SK-N-SH (cell line): ENCODE measurements around the gene THEMIS. TPM values are rescaled to one million over a fixed set of nuclear protein-coding genes. Genes with fewer than 3 reads are reported as not detected.
A peak's percentile ranks its signal among the peaks of the same experiment; 100 is the strongest.

ENCODE experiments used
- CTCF ChIA-PET: fragments of 300-600, 350-600 bp; formaldehyde crosslinking; extraction: SDS; loops from one replicate; lab custom pipeline; 2021; lab: Yijun Ruan, JAX
- POLR2A ChIA-PET: fragments of 350-600 bp; sonication (Branson Sonifier 250); formaldehyde crosslinking; extraction: SDS; loops from one replicate; lab custom pipeline; 2020; ENCODE audit warnings: antibody characterized with exemption, inconsistent platforms; lab: Yijun Ruan, JAX
- DNase-seq: peaks from one replicate; pipeline ENCODE4 v3.0.0; 2012
- H2AFZ ChIP-seq: fragments of 200-600 bp; sonication (generic); 2 replicates; pipeline ENCODE4 v1.8.1; 2016; ENCODE audit warnings: antibody characterized with exemption, mild to moderate bottlenecking, low read depth
- H3F3A ChIP-seq: fragments of 200-600 bp; sonication (generic); replicated peaks from 2 replicates; pipeline ENCODE3; 2016; ENCODE audit warnings: antibody characterized with exemption, mild to moderate bottlenecking; ENCODE audit not compliant: insufficient read depth
- H3K27ac ChIP-seq, 2 experiments: fragments of 200-500 bp in 1 of 2; fragments of 200-600 bp in 1 of 2; sonication (Bioruptor generic) in 1 of 2; sonication (generic), shearing (Covaris generic) in 1 of 2; 2 replicates each; pipeline versions ENCODE4 v1.5.1 to v1.6.1; 2014 to 2016; ENCODE audit warnings: low read depth in 2 of 2, inconsistent platforms in 1 of 2, low read length in 1 of 2, mild to moderate bottlenecking in 1 of 2, mixed read lengths in 1 of 2
- H3K27me3 ChIP-seq: fragments of 200-600 bp; sonication (generic), shearing (Covaris generic); 2 replicates; pipeline ENCODE4 v1.6.1; 2016; ENCODE audit warnings: mixed run types; ENCODE audit not compliant: insufficient read depth
- H3K36me3 ChIP-seq, 2 experiments: fragments of 200-500 bp in 1 of 2; fragments of 200-600 bp in 1 of 2; sonication (Bioruptor generic) in 1 of 2; sonication (generic) in 1 of 2; replicated peaks in 1 of 2; 2 replicates each; pipeline versions ENCODE3 to v1.5.1; 2014 to 2016; ENCODE audit warnings: low read length in 1 of 2, mild to moderate bottlenecking in 1 of 2; ENCODE audit not compliant: insufficient read depth in 2 of 2, control insufficient read depth in 1 of 2
- H3K4me1 ChIP-seq, 2 experiments: fragments of 200-500 bp in 1 of 2; fragments of 200-600 bp in 1 of 2; sonication (Bioruptor generic) in 1 of 2; sonication (generic), shearing (Covaris generic) in 1 of 2; 2 replicates each; pipeline versions ENCODE4 v1.5.1 to v1.6.1; 2014 to 2016; ENCODE audit warnings: low read depth in 1 of 2, low read length in 1 of 2, mixed run types in 1 of 2; ENCODE audit not compliant: insufficient read depth in 2 of 2, control insufficient read depth in 1 of 2
- H3K4me2 ChIP-seq: fragments of 200-600 bp; sonication (generic), shearing (Covaris generic); 2 replicates; pipeline ENCODE4 v1.6.1; 2017; ENCODE audit warnings: mixed run types
- H3K4me3 ChIP-seq, 2 experiments: fragments of 200-500 bp in 1 of 2; fragments of 200-600 bp in 1 of 2; sonication (Bioruptor generic) in 1 of 2; sonication (generic), shearing (Covaris generic) in 1 of 2; 2 replicates each; pipeline versions ENCODE4 v1.5.1 to v1.8.1; 2014 to 2016; ENCODE audit warnings: low read depth in 2 of 2, inconsistent platforms in 1 of 2, low read length in 1 of 2, mild to moderate bottlenecking in 1 of 2, mixed read lengths in 1 of 2, moderate library complexity in 1 of 2
- H3K79me2 ChIP-seq: fragments of 200-600 bp; sonication (generic); 2 replicates; pipeline ENCODE4 v1.8.1; 2017; ENCODE audit warnings: mild to moderate bottlenecking; ENCODE audit not compliant: insufficient read depth
- H3K9ac ChIP-seq: fragments of 200-600 bp; sonication (generic); 2 replicates; pipeline ENCODE4 v1.6.1; 2017; ENCODE audit warnings: mixed run types
- H3K9me2 ChIP-seq: fragments of 200-600 bp; sonication (generic); 2 replicates; pipeline ENCODE4 v1.6.1; 2017; ENCODE audit warnings: mixed run types
- H3K9me3 ChIP-seq: fragments of 200-600 bp; sonication (generic); 2 replicates; pipeline ENCODE4 v1.6.1; 2017; ENCODE audit warnings: mixed run types, mild to moderate bottlenecking, moderate library complexity
- H4K20me1 ChIP-seq: fragments of 200-600 bp; sonication (generic); 2 replicates; pipeline ENCODE4 v1.6.1; 2017; ENCODE audit warnings: mild to moderate bottlenecking, mixed run types; ENCODE audit not compliant: insufficient read depth
- CHD2 ChIP-seq: fragments of 150-350 bp; IDR thresholded peaks from 2 replicates; pipeline ENCODE4 v1.6.1; 2018; ENCODE audit warnings: low read length; ENCODE audit not compliant: partially characterized antibody
- EP300 ChIP-seq, 2 experiments: IDR thresholded peaks; 2 replicates each; pipeline versions ENCODE4 v1.4.0 to v1.6.1; 2012; ENCODE audit warnings: borderline replicate concordance in 1 of 2, low read depth in 1 of 2, low read length in 1 of 2
- FOSL2 ChIP-seq: IDR thresholded peaks from 2 replicates; pipeline ENCODE4 v1.4.0; 2012; ENCODE audit warnings: low read depth, mild to moderate bottlenecking, moderate library complexity, borderline replicate concordance
- GABPA ChIP-seq: IDR thresholded peaks from 2 replicates; pipeline ENCODE4 v1.4.0; 2012; ENCODE audit warnings: low read depth, mild to moderate bottlenecking
- GATA2 ChIP-seq: sonication (generic); formaldehyde crosslinking; IDR thresholded peaks from 2 replicates; pipeline ENCODE4 v1.5.0; 2020; ENCODE audit warnings: mild to moderate bottlenecking, missing genetic modification reagents
- MEF2A ChIP-seq: IDR thresholded peaks from 2 replicates; pipeline ENCODE4 v1.4.0; 2012; ENCODE audit warnings: low read depth, borderline replicate concordance
- MXI1 ChIP-seq: IDR thresholded peaks from 2 replicates; pipeline ENCODE4 v1.6.1; 2012; ENCODE audit warnings: mild to moderate bottlenecking, low read depth, low read length, improper control_type of control experiment
- RAD21 ChIP-seq: IDR thresholded peaks from 2 replicates; pipeline ENCODE4 v1.6.1; 2012; ENCODE audit warnings: mild to moderate bottlenecking, low read length
- RXRA ChIP-seq: IDR thresholded peaks from 2 replicates; pipeline ENCODE4 v1.4.0; 2012; ENCODE audit warnings: low read depth, mild to moderate bottlenecking, borderline replicate concordance
- SMC3 ChIP-seq: IDR thresholded peaks from 2 replicates; pipeline ENCODE4 v1.6.1; 2012; ENCODE audit warnings: low read depth, low read length, improper control_type of control experiment
- TAF1 ChIP-seq: IDR thresholded peaks from 2 replicates; pipeline ENCODE4 v1.6.1; 2012; ENCODE audit warnings: low read depth, mild to moderate bottlenecking, low read length, moderate library complexity, borderline replicate concordance
- TCF12 ChIP-seq: IDR thresholded peaks from 2 replicates; pipeline ENCODE4 v1.4.0; 2012
- TEAD4 ChIP-seq: IDR thresholded peaks from 2 replicates; pipeline ENCODE4 v1.4.0; 2012; ENCODE audit warnings: mild to moderate bottlenecking, borderline replicate concordance; ENCODE audit not compliant: insufficient read depth
- YY1 ChIP-seq: IDR thresholded peaks from 2 replicates; pipeline ENCODE4 v1.4.0; 2012; ENCODE audit warnings: low read depth, mild to moderate bottlenecking
- WGBS: methylation state at CpG from one replicate; pipeline ENCODE4 v1.1.6; 2017; ENCODE audit warnings: low lambda C conversion rate; 5-methylcytosine and 5-hydroxymethylcytosine counted together
- polyA plus RNA-seq, 3 experiments: library from polyadenylated mRNA; depleted of rRNA; stranded (reverse); fragments of >200 nt; gene quantifications; 2 replicates each; pipeline ENCODE4 v1.2.3, GENCODE V29; 2012
- TF ChIP-seq, protein P1 (sequence below): fragments of 200-600 bp; sonication (generic); IDR thresholded peaks from 2 replicates; pipeline ENCODE4 v1.6.1; 2017; ENCODE audit warnings: antibody characterized with exemption, mild to moderate bottlenecking, moderate library complexity

THEMIS gene
- polyA plus RNA-seq, 1 of the 3 experiments (the other 2 are of a cell fraction), result not detected

DNA sequence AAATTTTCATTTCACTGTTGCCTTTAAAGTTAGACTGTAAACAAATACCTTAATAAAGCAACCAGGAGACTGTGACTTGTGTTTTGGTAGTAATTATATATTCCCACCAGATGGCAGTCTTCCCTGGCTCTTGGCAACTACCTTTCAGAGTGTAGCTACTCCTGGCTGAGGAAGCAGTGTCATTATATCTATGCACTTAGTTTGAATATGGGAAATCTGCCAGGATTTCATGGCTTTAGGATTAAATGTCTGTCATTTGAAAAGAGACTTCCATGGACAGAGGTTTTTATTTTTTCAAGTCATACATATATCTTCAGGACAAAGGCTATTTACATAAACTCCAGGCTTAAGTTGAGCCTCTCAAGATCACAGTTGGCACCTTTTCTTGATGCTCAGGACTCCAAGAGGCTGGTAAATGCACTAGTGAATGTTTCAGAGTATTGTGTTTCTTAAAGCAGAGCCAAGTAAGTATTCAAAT, 163.8 kb downstream of the THEMIS start:
- H2AFZ ChIP-seq, result no peak overlapping the region
- H3K4me3 ChIP-seq, result no peak overlapping the region
- no peaks in the 10 kb centered on the region for H3K36me3 ChIP-seq
- TF ChIP-seq, protein P1, sequence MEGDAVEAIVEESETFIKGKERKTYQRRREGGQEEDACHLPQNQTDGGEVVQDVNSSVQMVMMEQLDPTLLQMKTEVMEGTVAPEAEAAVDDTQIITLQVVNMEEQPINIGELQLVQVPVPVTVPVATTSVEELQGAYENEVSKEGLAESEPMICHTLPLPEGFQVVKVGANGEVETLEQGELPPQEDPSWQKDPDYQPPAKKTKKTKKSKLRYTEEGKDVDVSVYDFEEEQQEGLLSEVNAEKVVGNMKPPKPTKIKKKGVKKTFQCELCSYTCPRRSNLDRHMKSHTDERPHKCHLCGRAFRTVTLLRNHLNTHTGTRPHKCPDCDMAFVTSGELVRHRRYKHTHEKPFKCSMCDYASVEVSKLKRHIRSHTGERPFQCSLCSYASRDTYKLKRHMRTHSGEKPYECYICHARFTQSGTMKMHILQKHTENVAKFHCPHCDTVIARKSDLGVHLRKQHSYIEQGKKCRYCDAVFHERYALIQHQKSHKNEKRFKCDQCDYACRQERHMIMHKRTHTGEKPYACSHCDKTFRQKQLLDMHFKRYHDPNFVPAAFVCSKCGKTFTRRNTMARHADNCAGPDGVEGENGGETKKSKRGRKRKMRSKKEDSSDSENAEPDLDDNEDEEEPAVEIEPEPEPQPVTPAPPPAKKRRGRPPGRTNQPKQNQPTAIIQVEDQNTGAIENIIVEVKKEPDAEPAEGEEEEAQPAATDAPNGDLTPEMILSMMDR, result peak; percentile 80
- TF ChIP-seq MXI1 (no peak), SMC3 (peak; percentile 81), TEAD4 (no peak), RAD21 (peak; percentile 82), EP300 (IDR thresholded peaks at IDR 0.05; ENCODE audit: borderline replicate concordance in 1 of 2, low read depth in 1 of 2, low read length in 1 of 2) (no peak)
- no peaks in the 10 kb centered on the region for H3K4me1 ChIP-seq
- no peak overlapping the region for H3K9ac ChIP-seq
- H3F3A ChIP-seq, result no peaks in the 10 kb centered on the region
- H3K27me3 ChIP-seq, result no peaks in the 10 kb centered on the region
- no peak overlapping the region for H3K27ac ChIP-seq
- CTCF ChIA-PET, result interaction anchor here (0.6 to 2.8 kb wide), 13 partner anchors 9 to 994 kb away, joined by 3 to 15 read pairs (median 4); no protein-coding TSS in a partner anchor
- no peaks in the 10 kb centered on the region for H4K20me1 ChIP-seq
- no peaks in the 10 kb centered on the region for H3K9me2 ChIP-seq
- H3K79me2 ChIP-seq, result no peaks in the 10 kb centered on the region
- DNase-seq, result peak; percentile 37
- no peak overlapping the region for H3K4me2 ChIP-seq
- no peaks in the 10 kb centered on the region for H3K9me3 ChIP-seq
- POLR2A ChIA-PET, result no interaction called here

- Histone ChIP-seq H3K36me3 (no peaks in the 10 kb centered on the region), H3K4me1 (no peaks in the 10 kb centered on the region), H3K9me2 (no peaks in the 10 kb centered on the region), H3K9me3 (no peaks in the 10 kb centered on the region), H4K20me1 (no peaks in the 10 kb centered on the region), H3K9ac (no peak overlapping the region), H2AFZ (no peak overlapping the region), H3K4me2 (no peak overlapping the region), H3K4me3 (no peak overlapping the region), H3F3A (no peaks in the 10 kb centered on the region), H3K79me2 (no peaks in the 10 kb centered on the region), H3K27me3 (no peaks in the 10 kb centered on the region; the same call in 1 of the 2 replicates), H3K27ac (no peak overlapping the region)
- DNase-seq, result no peak
- 30% methylated on average over 3 of the region's 3 CpGs for WGBS
- TF ChIP-seq YY1 (no peak), FOSL2 (no peak), MEF2A (no peak), TAF1 (no peak), GABPA (no peak), CHD2 (no peak), MXI1 (no peak), GATA2 (CRISPR knock-in tag) (no peak), RXRA (no peak), TCF12 (no peak)
- ChIA-PET CTCF (interaction anchor here (0.6 to 1.0 kb wide), 3 partner anchors 13 to 990 kb away, joined by 3 read pairs; no protein-coding TSS in a partner anchor), POLR2A (no interaction called here)
These were observed 167.9 kb downstream of the THEMIS start for GRCh38 chr6:127732927-127733326.
